HL-60 (cell line): Measurements from ENCODE around the gene ATP2B2.

Experiments used
- DNase-seq, 2 experiments: peaks; one replicate each; pipeline ENCODE4 v3.0.0-alpha.2; 2010 to 2020; ENCODE audit warnings: low read depth in 1 of 2, low spot score in 1 of 2
- H3K27ac ChIP-seq: fragments of 250-450 bp; sonication (Bioruptor Pico); replicated peaks from 2 replicates; pipeline ENCODE4 v1.5.1; 2020; ENCODE audit warnings: mild to moderate bottlenecking, moderate library complexity
- H3K27me3 ChIP-seq: fragments of 250-450 bp; sonication (Bioruptor Pico); 2 replicates; pipeline ENCODE4 v1.5.1; 2021; ENCODE audit warnings: mild to moderate bottlenecking, moderate library complexity; ENCODE audit not compliant: insufficient read depth, poor library complexity, severe bottlenecking
- H3K4me3 ChIP-seq: replicated peaks from 2 replicates; pipeline ENCODE4 v1.5.1; 2011; ENCODE audit warnings: mild to moderate bottlenecking, control low read depth, low read length; ENCODE audit not compliant: insufficient read depth
- CTCF ChIP-seq: IDR thresholded peaks from one replicate; pipeline ENCODE4 v1.5.1; 2011; ENCODE audit warnings: low read length, control low read depth, inconsistent platforms; ENCODE audit not compliant: insufficient read depth
- GABPA ChIP-seq: IDR thresholded peaks from 2 replicates; pipeline ENCODE4 v1.6.1; 2012; ENCODE audit warnings: low read depth
- POLR2AphosphoS5 ChIP-seq: IDR thresholded peaks from 2 replicates; pipeline ENCODE4 v1.6.1; 2012; ENCODE audit warnings: low read depth
- REST ChIP-seq: IDR thresholded peaks from 2 replicates; pipeline ENCODE4 v1.6.1; 2012; ENCODE audit warnings: low read depth; ENCODE audit not compliant: insufficient replicate concordance
- SPI1 ChIP-seq: IDR thresholded peaks from 2 replicates; pipeline ENCODE4 v1.6.1; 2012; ENCODE audit warnings: low read depth, mild to moderate bottlenecking, borderline replicate concordance

Gene ATP2B2

GRCh38 chr3:10449436-10449835, 56.0 kb downstream of the ATP2B2 start:
- Histone ChIP-seq H3K27me3 (peaks cover 5% of the 10 kb centered on the region), H3K27ac (no peak overlapping the region), H3K4me3 (no peak overlapping the region)
- no peak for DNase-seq
- no peak for TF ChIP-seq GABPA
- no peak for TF ChIP-seq POLR2AphosphoS5
- no peak for TF ChIP-seq REST
- TF ChIP-seq SPI1: no peak
- TF ChIP-seq CTCF: no peak

DNA sequence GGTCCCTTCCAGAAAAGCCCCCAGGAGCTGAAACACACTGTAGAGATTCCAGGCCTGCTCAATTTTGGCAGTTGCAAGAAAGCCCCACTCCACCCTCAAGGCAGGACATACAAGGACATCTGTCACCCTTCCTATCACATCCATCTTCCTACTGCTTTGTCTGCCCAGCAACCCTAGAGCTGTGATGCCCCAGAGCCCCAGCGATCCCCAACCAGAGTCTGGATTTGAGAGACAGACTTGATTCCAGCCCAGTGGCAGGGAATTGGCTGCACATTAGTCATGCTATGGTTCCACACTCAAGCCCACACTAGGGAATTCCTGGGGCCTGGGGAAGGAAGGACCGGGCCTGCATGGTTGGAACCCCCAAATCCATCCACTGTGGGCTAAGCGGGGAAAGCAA, 56.8 kb downstream of the ATP2B2 start:
- H3K27me3 ChIP-seq: peaks cover 6% of the 10 kb centered on the region
- TF ChIP-seq REST: no peak
- TF ChIP-seq POLR2AphosphoS5: no peak
- no peak for TF ChIP-seq GABPA
- TF ChIP-seq SPI1: no peak
- TF ChIP-seq CTCF: no peak
- H3K27ac ChIP-seq: no peak overlapping the region
- no peak for DNase-seq
- no peak overlapping the region for H3K4me3 ChIP-seq

GRCh38 chr3:10447527-10448260, 57.7 kb downstream of the ATP2B2 start:
- no peak for DNase-seq
- Histone ChIP-seq H3K4me3 (no peak overlapping the region), H3K27ac (no peak overlapping the region), H3K27me3 (peaks cover 6% of the 10 kb centered on the region)
- no peak for TF ChIP-seq POLR2AphosphoS5
- TF ChIP-seq REST: no peak
- TF ChIP-seq CTCF: no peak
- no peak for TF ChIP-seq GABPA
- no peak for TF ChIP-seq SPI1
